Activated CD4-positive, alpha-beta T cell treated with anti-CD3 and anti-CD28 coated beads for 24 hours (primary cell): Measurements from ENCODE around the gene MLYCD.
A peak's percentile ranks its signal among the peaks of the same experiment; 100 is the strongest.

ENCODE experiments used
- DNase-seq, 2 donors: peaks; one replicate each; pipeline ENCODE4 v3.0.0-alpha.2; 2020; ENCODE audit warnings: low read depth in 2 of 2

The MLYCD gene

GRCh38 chr16:83925957-83926725 lies 27.2 kb downstream of the MLYCD start:
- DNase-seq: no peak

GRCh38 chr16:83926726-83927397 lies 27.9 kb downstream of the MLYCD start:
- peak; percentile 60 to 63 for DNase-seq

DNA sequence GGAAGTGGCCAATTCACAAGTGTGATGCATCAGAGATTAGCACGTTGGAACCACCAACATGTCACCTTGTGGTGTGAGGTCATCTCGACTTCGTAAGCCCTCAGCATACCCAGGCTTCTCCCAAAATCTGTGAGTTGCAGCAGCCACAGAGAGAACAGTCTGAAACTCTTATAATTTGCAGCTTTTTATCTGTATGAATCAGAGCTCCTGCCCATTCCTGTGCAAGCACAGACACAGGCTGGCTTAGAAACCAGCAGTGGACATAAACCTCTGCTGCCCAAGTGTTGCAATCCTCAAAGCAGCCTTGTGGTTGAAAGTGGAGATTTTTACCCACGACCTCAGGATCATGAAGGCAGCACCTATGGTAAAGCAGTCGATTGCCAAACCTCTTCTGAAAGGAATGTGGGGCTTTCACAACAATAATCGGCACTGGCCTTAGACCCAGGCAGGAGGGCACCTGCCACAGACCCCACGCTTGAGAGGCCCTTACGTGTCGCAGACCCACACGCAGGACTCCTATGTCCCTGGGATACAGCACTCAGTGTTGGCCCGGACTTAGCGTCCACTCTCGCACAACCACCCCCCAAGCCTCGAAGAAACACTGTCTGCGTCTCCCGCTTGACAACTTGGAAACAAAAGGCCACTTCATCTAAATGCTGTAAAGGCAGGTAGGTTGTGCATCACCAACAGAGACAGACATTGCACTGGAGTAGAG lies 29.6 kb downstream of the MLYCD start:
- DNase-seq: no peak

GRCh38 chr16:83929811-83930555 lies 31.1 kb downstream of the MLYCD start:
- DNase-seq: no peak

GRCh38 chr16:83930730-83931500 lies 32.0 kb downstream of the MLYCD start:
- DNase-seq: no peak

GRCh38 chr16:83931556-83931955 lies 32.6 kb downstream of the MLYCD start:
- no peak for DNase-seq

DNA sequence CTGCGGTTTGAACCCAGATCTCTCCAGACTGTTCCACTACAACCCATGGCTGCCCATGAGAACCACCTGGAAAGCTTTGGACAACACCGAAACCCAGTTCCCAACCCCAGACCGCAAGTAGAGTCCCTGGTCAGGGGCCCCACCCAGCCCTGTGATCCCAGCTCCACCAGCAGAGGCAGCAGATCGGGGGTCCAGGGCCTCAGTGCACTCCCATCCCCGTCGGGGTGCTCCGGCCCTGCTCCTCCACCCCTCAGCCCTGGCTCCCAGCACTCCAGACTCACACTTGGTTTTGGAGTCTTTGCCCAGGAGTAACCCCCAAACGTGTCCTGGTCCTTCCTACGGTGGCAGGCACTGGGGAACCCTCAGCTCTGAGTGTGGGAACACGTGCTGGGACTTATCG lies 33.4 kb downstream of the MLYCD start:
- DNase-seq: no peak

- no peak for DNase-seq
Measured at GRCh38 chr16:83932955-83933673, 34.2 kb downstream of the MLYCD start.

GRCh38 chr16:83933885-83934683 lies 35.2 kb downstream of the MLYCD start:
- no peak for DNase-seq

- DNase-seq: no peak
Measured at GRCh38 chr16:83934684-83934977, 35.7 kb downstream of the MLYCD start.

DNA sequence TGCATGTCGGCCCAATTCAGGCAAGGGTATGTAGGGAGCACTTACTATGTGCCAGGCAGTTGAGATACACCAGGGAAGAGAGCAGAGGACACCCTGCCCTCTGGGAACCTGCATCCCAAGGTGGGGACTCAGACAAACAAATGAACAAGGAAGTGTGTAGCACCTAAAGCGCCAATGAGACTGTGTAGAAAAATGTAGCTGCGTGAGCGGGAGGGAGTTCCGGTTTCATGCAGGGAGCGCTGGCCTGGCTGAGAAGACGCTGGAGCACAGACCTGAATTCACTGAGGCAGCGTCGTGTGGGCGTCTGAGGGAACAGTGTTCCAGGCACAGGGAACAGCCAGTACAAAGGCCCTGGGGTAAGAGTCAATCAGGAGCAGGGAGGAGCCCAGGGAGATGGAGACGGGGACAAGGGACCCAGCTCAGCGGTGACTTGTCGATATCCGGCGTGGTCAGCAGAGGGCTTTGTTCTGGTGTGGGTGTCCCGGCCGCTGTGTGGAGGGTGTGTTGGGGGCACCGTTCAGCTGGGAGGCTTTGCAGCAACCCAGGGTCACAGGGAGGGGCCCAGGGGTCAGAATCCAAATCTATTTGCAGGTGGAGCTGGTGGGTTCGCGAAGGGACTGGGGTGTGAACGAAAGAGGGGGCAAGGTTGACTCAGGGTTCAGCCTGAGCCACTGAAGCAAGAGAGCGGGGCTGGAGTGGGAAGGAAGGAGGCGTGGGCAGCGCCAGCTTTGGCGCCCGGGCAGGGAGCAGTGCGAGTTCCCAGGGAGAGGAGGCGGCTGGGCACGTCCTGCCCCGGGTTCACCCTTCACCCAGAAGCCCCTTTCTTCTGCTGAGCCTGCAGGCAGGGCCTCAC lies 36.3 kb downstream of the MLYCD start:
- DNase-seq: no peak

DNA sequence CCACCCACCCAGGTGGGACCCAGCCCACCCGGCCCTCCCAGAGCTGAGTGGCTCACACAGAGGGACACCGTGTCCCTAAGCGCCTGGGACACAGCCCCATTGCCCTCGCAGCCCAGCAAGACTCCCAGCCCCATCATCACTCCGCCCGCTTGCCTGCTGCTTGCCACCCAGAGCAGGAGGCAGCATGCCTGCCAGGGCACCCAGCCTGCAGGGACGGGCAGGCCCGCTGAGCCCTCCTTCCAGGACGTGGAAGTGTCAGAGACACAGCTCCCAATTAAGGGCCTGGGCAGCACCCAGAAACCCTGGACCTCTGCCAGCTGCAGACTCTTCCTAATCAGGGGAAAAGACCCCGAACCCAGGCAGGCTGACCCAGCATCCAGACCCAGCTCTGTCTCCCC lies 36.9 kb downstream of the MLYCD start:
- no peak for DNase-seq

DNA sequence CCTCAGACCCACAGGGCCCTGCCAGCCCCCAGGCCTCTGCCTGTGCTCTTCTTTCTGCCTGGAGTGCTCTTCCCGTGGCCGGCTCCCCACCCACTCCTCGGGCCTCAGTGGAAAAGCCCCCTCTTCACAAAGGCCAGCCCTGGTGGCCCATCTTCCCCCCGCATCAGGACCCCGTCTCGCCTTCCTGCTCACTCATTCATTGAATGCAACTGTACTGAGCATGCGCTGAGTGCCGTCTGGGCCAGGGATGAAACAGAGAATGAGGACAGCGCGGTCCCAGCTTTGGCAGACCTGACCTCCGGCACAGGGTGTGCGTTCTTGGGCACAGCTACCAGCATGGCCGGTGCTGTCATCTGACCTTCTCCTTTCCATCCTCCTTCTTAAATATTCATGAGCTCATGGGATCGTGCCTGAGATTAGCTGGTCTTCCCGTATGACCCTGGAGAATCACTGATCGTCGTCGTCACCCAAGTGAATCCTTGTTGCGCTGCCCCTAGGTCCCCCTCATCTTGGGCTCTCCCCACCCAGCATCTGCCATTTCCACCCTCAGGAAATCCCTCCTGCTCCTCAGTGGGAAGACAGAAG lies 37.8 kb downstream of the MLYCD start:
- DNase-seq: no peak

DNA sequence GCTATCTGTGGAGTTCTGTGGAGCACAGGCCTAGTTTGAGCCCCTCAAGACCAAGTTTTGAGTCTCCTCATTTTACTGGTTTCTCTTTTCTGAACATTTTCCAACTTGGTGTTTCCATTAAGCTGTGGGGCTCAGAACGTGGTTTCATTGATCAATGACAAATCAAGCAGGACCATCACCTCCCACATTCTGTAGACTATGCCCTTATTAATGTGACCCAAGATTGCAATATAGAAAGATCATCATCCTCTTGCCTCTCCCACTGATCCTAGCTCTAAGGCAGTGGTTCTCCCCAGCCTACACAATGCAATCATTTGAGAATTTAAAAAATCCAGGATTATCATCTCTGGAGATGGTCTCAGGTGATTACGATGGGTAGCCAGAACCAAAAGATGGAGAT lies 38.4 kb downstream of the MLYCD start:
- no peak for DNase-seq

GRCh38 chr16:83937922-83938885 lies 39.3 kb downstream of the MLYCD start:
- no peak for DNase-seq

DNA sequence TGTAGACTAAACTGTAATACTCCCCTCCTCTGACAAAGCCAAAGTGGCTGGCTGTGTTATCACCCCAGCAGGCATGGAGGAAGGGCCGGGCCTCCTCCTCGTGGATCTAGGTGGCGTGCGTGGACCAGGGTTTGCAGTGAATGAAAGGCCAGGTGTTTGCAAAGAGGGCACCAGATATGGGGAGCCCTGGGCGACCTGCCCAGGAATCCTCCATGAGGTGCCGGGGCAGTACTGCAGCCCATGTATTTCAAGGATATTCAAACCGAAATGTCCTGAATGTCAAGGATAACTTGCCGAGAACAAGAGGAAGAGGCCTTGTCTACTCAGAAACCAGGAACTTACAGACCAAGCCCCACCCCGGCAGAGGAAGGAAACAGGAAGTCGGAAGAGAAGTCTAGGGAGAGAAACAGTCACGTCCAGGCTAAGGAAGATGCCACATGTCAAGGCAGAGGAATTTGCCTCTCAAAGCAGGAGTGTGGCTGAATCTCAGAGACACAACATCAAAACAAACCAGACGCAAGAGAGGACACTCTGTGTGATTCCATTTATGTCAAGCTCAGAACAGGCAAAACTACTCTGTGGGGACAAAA lies 40.4 kb downstream of the MLYCD start:
- DNase-seq: no peak

- no peak for DNase-seq
Measured at GRCh38 chr16:83940119-83940518, 41.2 kb downstream of the MLYCD start.
